GM19240 (cell line): ENCODE data around the gene GALNT2.

Source experiments
- DNase-seq: peaks from one replicate; pipeline ENCODE4 v3.0.0; 2011; ENCODE audit warnings: low spot score; ENCODE audit not compliant: insufficient read length

GALNT2 gene

DNA sequence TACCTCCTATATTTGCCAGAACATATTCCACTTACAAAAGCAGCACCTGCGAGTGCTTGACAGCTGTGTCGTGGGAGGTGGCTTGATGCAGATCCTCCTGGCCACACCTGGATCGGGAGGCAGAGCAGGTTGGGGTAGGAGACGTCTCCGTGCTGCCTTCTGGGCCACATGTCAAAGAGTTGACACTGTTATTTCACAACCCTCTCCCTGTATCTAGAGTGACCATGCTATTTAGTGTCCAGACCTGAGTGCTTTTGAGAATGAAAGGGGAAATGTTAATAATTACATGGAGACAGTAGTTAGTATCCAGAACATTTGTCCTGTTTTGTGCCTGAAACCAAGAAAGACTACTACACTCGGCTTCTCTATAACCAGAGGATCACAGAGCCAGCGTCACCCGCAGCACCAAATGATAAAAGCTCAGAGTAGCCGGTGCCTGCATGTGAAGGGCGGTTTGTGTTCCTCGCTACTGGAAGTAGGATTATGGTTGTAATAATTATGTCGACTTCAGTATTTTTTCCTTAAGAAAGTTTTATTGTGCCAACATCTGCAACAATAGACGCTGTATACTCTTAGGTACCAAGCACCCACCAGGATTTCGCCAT, 77.1 kb downstream of the GALNT2 start:
- DNase-seq, result no peak

DNA sequence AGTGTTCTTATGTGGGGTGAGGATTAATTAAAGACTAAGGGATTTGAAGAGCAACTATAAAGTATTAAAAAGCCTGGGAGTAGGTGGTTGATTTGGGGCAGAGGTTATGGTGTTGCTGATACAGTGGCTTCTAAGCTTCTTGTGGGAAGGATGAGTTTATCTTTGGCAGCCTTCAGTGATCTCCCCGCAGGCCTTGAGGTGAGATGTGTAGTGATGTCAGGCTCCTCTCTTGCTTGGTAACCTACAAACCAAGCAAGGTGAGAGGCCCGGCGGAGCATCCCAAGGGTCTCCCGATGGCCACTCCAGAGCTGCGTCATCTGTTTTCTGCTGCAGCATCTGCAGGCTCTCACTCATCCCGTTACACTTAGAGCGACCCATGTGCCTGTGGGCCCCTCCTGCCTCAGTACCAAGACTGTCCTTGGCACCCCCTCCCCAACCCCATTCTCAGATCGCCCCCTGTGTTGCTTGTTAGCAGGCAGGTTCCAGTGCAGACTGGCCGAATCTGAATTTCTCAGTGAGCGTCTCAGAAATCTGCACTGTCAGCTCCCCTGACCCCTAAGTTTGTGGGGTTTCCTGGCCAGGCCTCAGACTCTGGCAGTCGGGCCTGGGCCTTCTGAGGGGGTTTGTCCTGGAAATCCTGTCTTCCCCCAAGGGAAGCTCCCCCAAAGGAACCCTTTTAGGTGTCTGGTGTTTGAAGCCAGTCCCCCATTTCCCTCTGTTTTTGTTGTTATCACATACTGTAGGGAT, 77.9 kb downstream of the GALNT2 start:
- no peak for DNase-seq

DNA sequence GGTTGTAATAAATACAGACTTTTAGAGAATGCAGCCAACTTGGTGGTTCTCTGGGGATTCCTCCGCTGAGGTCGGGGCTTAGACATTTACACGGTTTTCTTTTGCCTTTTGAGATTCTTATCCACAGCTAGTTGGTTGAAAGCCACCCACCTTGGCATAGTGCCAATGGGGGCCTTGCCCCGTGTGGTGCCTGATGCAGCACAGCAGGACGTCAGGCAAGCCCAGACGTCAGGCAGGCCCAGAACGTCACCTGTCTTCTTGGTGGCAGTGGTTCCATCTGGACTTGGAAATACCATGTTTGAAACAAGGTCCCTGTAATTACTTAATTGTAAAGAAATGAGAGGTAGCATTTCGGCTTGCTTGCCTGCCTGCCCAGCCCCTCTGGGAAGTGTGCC, 78.5 kb downstream of the GALNT2 start:
- no peak for DNase-seq

DNA sequence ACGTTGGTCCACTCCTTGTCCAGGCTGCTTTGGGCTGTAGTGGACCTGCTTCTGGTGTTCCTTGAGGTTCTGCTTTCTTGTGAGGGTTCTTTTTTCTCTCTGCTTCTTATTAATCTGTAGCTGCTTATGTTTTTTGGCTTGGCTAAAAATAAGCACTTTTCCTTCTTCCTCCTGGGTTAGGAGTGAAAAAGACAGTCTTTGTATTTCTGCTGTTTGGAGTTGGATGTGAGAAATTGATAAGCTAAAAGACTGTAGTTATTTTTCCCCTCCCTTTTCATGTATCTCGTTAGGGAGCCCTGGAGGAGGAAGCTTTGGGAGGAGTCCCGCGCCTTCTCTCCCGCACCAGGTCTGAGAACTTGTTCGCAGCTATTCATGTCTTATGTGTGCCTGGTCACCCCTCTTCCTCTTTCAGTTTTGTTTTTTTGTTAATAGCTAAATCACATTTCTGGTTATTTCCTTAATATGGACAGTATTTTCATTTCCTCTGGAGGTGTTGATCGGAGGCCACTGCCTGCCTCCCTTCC, 79.0 kb downstream of the GALNT2 start:
- no peak for DNase-seq

DNA sequence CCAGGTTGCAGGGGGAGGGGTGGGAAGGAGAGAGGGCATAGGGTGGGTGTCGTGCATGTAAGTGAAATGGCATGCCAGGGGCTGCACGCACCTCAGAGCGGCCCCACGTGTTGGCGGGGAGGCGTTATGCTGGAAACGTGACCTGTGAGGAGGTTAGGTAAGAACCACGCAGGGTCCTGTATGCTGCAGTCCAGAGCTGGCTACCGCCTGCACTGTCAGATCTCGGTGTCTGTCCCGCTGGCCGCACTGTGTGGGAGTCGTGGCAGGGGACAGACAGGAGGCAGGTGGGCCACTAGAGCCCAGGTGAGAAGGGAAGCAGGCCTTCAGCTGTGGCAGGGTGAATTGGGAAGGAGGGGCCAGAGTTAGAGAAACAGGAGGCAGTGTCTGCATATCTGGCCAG, 79.7 kb downstream of the GALNT2 start:
- no peak for DNase-seq

DNA sequence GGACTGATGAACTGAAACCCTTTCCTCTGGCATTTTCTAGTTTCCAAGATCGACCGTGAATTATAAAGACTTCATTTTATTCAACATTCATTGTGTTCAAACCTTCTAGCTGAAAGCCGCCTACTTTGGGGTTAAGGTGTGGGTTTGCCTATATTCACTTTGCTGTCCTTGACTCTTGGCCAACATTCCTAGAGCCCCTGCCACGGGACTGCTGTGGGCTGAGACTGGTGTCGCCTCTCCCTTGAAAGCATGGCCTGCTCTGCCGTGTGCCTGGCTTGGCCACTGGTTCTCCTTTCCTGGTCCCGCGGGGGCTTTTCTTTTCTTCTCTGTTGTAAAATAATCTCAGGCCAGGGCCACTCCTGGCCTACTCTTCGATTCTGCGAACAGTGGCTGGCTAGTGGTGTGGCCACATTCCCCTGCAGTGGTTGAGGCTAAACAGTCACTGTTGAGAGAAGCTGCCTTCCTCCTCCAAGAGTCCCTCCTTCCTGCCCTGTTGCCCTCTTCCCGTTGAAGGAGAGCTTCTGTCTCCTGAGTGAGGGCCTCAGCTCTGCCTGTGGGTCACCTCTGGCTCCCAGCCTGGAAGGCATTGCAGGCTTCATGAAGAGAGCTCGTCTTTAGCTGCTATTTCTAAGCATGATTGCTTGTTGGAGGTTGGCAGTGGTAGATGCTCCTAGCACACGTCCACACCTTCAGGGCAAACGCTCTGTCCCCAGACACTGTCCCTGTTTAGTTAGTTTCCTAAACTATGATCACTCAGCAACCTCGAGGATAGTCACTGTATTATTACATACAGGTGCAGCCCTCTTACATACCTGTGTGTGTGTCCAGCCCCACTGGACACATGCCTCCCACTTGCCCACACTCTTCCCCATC, 80.5 kb downstream of the GALNT2 start:
- DNase-seq, result no peak

DNA sequence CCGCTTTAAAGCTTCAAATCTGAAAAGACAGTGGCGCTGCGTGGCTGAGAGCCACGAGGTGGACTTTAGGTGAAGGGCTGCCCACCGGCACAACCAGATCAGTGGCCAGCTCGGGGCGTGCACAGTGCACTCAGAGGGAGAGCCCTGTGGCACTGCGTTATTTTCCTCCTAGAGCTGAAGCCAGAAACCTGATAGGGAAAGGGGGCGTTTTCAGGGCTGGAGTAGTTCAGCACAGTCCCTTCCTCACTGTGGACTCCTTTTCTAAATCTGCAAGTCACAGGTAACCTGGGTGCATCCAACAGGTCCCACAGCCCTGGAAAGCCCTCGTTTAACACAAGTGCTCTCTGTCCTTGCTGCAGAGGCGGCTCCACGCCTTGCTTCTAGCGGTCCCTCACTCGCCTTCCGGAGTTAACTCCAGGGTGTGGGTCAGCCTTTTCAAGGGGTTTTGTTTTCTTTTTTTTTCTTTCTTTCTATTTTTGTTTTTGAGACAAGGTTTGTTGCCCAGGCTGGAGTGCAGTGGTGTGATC, 81.2 kb downstream of the GALNT2 start:
- no peak for DNase-seq

DNA sequence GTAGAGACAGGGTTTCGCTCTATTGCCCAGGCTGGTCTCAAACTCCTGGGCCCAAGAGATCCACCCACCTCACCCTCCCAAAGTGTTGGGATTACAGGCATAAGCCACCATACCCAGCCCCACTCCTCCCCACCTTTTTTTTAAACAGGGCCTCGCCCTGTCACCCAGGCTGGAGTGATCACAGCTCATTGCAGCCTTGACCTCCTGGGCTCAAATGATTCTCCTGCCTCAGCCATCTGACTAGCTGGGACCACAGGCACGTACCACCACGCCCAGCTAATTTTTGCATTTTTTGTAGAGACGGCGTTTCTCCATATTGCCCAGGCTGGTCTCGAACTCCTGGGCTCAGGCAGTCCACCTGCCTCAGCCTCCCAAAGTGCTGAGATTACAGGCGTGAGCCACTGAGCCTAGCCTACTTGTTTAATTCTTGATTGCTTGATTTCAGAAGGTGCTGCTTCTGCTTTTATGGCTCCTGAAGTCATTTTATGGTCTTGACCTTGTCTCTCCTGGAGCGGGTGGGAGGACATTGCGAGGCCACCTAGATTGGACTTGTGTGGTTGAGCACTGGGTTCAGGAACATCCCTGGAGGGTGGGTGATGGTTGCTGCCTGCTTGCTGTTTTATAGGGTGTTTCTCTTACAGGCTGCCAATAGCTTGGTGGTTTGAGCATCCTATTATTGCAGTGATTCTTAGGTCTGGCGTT, 81.9 kb downstream of the GALNT2 start:
- no peak for DNase-seq

DNA sequence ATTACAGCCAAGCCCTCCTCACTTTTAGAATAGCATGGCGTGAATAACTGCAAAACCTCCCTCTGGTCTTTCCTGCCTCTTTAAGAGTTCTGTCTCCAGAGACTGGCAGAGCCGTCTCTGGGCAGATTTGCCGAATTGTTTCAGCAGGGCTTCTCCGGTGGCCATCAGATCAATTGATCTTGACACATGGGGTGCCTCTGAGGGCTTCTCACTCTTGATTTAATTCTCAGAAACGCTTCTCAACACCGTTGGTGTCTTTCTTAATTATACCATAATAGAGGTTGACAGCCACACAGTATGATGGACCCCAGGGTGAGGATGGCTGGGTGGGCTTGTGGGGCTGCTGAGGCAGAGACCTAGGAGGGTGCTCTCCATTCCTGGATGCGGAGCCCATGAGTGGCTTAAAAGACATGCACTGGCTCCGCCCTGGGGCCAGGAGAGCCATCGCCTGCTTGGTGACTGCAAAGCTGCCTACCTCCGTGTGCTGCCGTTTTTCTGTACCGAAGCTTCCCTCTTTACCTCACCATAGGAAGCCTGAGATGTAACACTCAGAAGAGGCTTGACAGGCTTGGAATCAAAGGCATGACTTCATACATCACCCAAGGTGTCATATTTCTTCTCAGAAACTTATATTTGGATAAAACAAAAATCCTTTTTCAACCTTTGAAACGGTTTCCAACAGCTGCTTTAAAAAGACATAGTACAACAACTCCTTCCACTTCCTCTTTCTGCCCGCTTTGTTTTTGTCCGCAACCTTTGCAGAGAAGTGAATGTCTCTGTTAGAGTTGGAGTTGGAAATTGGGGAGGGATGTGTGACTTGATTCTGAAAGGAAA, 82.9 kb downstream of the GALNT2 start:
- peak; percentile 55 for DNase-seq

DNA sequence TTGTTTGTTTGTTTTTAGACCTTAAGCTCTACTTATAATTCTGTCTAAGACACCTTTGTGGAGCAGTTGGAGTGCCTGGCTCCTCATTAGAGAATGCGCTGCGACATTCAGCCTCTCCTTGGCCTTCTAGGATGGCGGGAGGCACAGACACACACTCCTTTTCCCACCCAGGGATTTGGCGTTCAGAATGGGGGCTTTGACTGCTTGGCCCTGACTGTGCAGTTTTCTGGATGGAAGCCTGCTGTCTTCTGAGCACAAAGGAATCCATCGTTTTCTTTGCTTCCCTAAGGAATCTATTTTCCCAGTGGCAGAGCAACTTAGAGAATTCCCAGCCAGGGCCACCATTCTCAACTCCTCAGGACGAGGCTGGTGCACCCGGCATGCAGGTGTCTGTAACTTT, 83.6 kb downstream of the GALNT2 start:
- DNase-seq, result no peak

DNA sequence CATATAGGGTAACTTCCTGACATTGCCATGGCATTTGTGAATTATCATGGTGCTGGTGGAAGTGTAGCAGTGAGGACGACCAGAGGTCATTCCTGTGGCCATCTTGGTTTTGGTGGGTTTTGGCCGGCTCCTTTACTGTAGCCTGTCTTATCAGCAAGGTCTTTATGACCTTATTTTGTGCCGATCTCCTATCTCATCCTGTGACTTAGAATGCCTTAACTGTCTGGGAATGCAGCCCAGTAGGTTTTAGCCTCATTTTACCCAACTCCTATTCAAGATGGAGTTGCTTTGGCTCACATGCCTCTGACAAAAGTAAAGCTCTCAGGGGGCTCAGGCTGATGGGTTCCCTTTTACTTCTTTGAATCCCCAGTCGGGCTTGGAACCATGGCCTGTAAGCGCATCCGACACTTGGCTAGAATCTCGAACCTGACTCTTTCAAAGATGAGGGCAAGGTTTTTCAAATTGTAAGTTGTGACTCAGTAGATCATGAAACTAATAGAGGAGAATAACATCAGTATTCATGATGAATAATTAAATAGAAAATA, 85.0 kb downstream of the GALNT2 start:
- DNase-seq, result no peak

DNA sequence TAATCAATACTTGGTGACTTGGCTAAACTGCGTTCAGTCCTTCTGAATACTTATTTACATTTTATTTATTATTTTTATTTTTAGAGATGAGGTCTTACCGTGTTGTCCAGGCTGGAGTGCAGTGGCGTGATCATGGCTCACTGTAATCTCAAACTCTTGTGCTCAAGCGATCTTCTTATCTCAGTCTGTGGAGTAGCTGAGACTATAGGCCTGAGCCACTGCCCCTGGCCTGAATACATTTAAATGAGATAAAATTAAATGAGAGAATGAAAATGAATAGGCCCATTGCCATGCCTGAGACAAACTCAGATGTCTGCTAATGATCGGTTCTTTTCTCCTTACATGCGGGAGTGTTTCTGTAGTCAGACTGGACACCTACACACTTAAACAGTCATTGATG, 86.0 kb downstream of the GALNT2 start:
- no peak for DNase-seq

DNA sequence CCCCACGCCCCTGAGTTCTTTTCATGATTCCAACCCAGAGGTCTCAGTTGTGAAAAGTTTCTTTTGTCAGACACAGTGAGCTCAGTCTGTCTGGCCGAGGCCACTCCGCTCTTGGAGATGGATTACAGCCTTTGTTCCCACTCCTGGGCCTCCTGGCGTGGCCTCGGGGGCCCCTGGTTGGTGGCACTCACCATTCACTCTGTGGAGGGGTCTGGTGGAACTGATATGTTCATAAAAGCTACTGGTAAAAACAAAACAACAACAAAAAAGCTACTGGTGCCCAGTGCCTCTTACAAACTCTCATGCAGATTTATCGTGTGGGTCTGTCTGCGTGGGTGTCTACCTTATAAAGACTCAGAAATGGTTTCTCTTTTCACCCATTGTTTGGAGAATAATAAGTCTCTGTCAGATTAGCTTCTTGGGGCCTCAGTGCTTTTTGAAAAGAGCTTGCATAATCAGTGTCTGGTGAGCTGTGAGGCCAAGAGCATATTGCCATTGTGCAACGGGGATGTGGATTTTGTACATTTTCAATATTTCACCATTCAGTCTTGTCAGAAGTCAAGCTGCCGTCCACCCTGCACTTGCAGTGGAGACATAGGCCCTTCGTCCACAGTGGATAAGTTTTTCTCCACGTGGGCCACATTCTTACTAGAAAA, 86.7 kb downstream of the GALNT2 start:
- DNase-seq, result no peak

DNA sequence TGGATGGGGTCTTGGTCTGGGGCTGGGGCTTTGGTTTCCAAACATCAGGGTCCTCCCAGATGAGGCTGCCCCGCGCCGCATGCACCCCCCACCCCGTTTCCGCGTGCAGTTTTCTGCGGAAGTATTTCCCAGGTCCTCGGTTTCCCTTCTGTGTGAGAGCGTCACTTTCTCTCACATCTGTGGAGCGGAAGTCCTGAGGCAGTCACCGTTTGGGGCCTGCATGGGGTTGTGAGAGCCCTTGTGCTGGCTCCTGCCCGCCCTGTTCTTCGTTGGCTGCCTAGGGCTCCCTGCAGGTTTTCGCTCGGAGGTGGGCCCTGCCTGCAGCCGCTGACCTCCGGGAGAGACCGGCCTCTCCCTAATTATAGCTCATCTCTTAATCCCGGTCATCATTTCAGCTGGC, 88.0 kb downstream of the GALNT2 start:
- no peak for DNase-seq

DNA sequence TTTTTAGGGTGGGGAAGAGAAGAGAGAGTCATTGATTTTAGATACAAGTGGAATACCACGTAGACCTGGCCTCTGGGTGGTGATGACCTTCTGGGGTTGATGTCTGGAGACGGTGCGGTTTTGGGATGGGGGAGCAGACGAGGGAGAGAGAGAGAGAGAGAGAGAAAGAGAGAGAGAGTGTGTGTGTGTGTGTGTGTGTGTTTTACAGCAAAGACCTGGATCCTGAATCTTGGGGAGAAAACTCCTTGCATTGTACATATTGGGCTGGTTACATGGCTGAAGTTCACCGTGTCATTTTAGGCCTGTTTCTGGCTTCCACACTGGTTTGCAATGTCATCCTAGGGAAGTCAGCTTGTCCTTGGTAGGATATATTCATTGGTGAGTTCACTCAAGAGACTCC, 89.0 kb downstream of the GALNT2 start:
- no peak for DNase-seq

DNA sequence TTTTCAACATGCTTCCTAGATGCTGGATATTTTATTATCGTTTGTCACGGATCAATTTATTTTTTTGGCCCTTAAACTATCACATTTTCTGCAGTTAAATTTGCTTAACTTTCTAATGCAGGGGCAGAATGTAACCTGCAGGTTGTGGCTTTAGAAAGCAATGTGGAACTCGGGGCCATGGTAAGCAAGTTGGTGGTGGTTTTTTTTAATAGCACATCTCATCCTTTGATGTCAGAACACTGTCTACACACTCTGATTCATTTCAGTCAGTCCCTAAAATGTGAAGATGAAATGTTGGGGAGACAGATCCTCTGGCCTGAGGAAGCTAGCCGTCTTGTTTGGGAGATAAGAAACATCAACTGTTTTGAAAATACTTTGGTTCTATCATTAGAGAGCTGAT, 89.5 kb downstream of the GALNT2 start:
- no peak for DNase-seq

DNA sequence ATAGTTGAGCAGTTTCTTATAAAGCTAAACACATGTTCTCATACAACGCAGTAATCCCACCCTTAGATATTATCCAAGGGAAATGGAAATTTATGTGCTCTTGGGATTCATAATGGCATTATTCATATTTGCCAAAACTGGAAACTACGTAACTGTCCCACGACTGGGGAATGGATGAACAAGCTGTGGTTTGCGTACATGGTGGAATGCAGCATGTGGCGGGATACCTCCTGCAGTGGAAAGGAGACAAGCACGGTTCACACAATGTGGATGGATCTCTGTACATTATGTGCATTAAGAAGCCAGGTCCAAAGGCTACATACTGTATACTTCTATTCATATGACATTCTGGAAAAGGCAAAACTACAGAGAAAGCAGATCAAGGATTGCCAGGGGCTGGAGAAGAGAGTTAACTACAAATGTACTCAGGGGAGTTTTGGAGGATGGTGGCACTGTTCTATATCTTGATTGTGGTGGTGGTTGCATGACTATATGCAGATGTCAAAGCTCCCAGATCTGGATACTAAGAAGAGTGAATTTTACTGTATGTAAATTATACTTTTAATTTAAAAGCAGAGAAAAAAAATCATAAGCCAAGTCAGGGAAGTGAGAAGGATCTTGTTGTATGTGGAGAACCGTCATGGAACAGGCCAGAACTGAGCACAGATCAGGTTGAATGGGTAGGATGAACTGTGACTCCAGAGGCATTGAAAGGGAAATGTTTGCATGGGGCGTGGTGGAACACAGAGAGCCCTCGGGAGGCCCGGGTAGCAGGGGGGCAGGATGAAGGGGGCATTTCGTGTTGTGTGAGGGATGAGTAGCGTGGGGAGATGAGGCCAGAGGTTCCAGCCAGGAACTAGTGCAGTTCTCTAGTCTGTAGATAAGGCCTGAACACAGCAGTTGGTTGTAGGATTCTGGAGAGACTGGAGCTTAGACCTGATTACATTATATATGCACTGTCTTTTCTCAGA, 90.7 kb downstream of the GALNT2 start:
- no peak for DNase-seq
